Parathyroid adenoma (tissue), 2 donors: Measurements from ENCODE around the gene MFAP4.

Source experiments
- H2AFZ ChIP-seq: fragments of 300-600 bp; sonication (generic); one replicate; pipeline ENCODE4 v1.7.0; 2017; ENCODE audit warnings: antibody characterized with exemption, mild to moderate bottlenecking
- H3K27ac ChIP-seq: fragments of 300-600 bp; sonication (generic); one replicate; pipeline ENCODE4 v1.7.0; 2017
- H3K27me3 ChIP-seq: fragments of 300-600 bp; sonication (generic); one replicate; pipeline ENCODE4 v1.7.0; 2017; ENCODE audit warnings: low read length; ENCODE audit not compliant: control insufficient read depth, insufficient read depth
- H3K36me3 ChIP-seq: fragments of 300-600 bp; sonication (generic); one replicate; pipeline ENCODE4 v1.7.0; 2017; ENCODE audit warnings: low read length; ENCODE audit not compliant: control insufficient read depth, insufficient read depth
- H3K4me1 ChIP-seq: fragments of 300-600 bp; sonication (generic); one replicate; pipeline ENCODE4 v1.7.0; 2017; ENCODE audit warnings: control low read depth
- H3K4me2 ChIP-seq: fragments of 300-600 bp; sonication (generic); one replicate; pipeline ENCODE4 v1.7.0; 2017; ENCODE audit warnings: low read length
- H3K4me3 ChIP-seq: fragments of 300-600 bp; sonication (generic); one replicate; pipeline ENCODE4 v1.7.0; 2017; ENCODE audit warnings: low read depth, low read length
- H3K79me2 ChIP-seq: fragments of 300-600 bp; sonication (generic); one replicate; pipeline ENCODE4 v1.7.0; 2017; ENCODE audit warnings: control low read depth
- H3K9ac ChIP-seq: fragments of 300-600 bp; sonication (generic); one replicate; pipeline ENCODE4 v1.7.0; 2017; ENCODE audit warnings: mild to moderate bottlenecking
- H3K9me3 ChIP-seq: fragments of 300-600 bp; sonication (generic); one replicate; pipeline ENCODE4 v1.7.0; 2017; ENCODE audit warnings: low read length; ENCODE audit not compliant: control insufficient read depth
- CTCF ChIP-seq: fragments of 300-600 bp; sonication (generic); IDR thresholded peaks from one replicate; pipeline ENCODE4 v1.7.0; 2017; ENCODE audit warnings: antibody characterized with exemption, mild to moderate bottlenecking
- donor health status: primary hyperparathyroidism.

MFAP4 gene

DNA sequence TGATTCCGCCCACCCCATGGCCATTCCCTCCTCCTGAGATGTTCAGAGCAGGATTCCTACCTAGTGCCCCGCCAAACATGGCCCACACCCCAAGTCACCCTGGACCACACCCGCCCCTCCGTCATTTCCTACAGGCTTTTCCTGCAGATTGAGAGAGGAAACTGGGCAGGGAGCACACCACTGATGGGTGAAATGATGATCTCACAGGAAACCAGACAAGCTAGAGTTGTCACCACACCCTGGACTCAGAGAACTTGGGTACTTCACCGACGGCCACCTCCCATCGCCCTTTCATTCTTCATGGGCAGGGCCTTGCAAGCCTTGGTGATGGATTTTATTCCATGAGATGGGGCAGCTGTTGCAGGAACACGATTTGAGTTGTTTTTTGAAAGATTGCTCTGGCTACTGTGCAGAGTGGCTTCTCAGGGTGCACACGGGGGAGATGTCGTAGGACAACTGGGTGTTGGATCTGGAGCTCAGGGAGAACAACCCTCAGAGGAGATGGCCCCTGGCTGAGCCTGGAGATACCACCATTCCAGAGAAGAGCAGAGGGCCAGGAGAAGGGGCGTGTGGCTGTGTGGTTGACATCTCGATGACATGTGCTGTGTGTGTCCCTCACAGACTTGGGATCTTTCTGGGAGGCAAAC is 17.0 kb downstream of the MFAP4 start:
- peaks cover 6% of the 10 kb centered on the region for H3K4me1 ChIP-seq
- H3K4me2 ChIP-seq, result no peak overlapping the region
- H3K79me2 ChIP-seq, result no peaks in the 10 kb centered on the region
- H3K9me3 ChIP-seq, result no peaks in the 10 kb centered on the region
- H3K27me3 ChIP-seq, result no peaks in the 10 kb centered on the region
- no peak for TF ChIP-seq CTCF
- no peak overlapping the region for H3K9ac ChIP-seq
- no peak overlapping the region for H3K4me3 ChIP-seq
- no peak overlapping the region for H3K27ac ChIP-seq
- no peaks in the 10 kb centered on the region for H3K36me3 ChIP-seq
- H2AFZ ChIP-seq, result no peak overlapping the region

- Histone ChIP-seq H3K27me3 (no peaks in the 10 kb centered on the region), H3K4me3 (no peak overlapping the region), H3K36me3 (no peaks in the 10 kb centered on the region), H3K4me1 (peaks cover 13% of the 10 kb centered on the region), H3K9me3 (no peaks in the 10 kb centered on the region), H3K27ac (no peak overlapping the region), H3K9ac (no peak overlapping the region), H2AFZ (no peak overlapping the region), H3K4me2 (no peak overlapping the region), H3K79me2 (no peaks in the 10 kb centered on the region)
- TF ChIP-seq CTCF, result no peak
Measured at GRCh38 chr17:19369107-19369778, 17.7 kb downstream of the MFAP4 start.

GRCh38 chr17:19368229-19368628 is 18.8 kb downstream of the MFAP4 start:
- Histone ChIP-seq H2AFZ (no peak overlapping the region), H3K79me2 (no peaks in the 10 kb centered on the region), H3K27me3 (no peaks in the 10 kb centered on the region), H3K36me3 (no peaks in the 10 kb centered on the region), H3K4me1 (peaks cover 17% of the 10 kb centered on the region), H3K4me3 (no peak overlapping the region), H3K9me3 (no peaks in the 10 kb centered on the region), H3K27ac (no peak overlapping the region), H3K4me2 (no peak overlapping the region), H3K9ac (no peak overlapping the region)
- no peak for TF ChIP-seq CTCF

DNA sequence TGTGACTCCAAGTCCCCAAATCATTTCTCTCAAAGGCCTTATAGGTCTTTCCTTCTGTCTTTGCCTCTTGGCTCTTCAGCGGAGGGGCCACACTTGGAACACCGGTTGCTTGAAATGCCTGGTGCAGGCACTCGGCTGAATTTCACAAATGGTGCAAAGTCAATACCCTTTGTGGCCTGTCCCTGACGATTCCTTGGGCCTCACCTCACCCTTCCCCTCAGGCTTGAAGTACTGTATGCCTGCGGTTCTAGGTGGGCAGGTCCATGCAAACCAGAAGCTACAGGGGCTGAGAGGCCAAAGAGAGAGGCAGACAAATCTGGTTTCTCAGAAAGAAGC is 20.4 kb downstream of the MFAP4 start:
- Histone ChIP-seq H3K4me3 (no peak overlapping the region), H3K27me3 (no peaks in the 10 kb centered on the region)
- TF ChIP-seq CTCF, result no peak

More for the DNA sequence above, 20.4 kb downstream of the MFAP4 start:
- Histone ChIP-seq H3K4me1 (peaks cover 21% of the 10 kb centered on the region), H3K36me3 (no peaks in the 10 kb centered on the region), H3K4me2 (no peak overlapping the region), H3K79me2 (peaks cover 5% of the 10 kb centered on the region), H3K27ac (no peak overlapping the region), H2AFZ (no peak overlapping the region), H3K9ac (no peak overlapping the region), H3K9me3 (no peaks in the 10 kb centered on the region)
